HL-60 (cell line): ENCODE data around the gene GRAMD1A.

Source experiments
- DNase-seq, 2 experiments: peaks; one replicate each; pipeline ENCODE4 v3.0.0-alpha.2; 2010 to 2020; ENCODE audit warnings: low read depth in 1 of 2, low spot score in 1 of 2
- H3K27ac ChIP-seq: fragments of 250-450 bp; sonication (Bioruptor Pico); replicated peaks from 2 replicates; pipeline ENCODE4 v1.5.1; 2020; ENCODE audit warnings: mild to moderate bottlenecking, moderate library complexity
- H3K27me3 ChIP-seq: fragments of 250-450 bp; sonication (Bioruptor Pico); 2 replicates; pipeline ENCODE4 v1.5.1; 2021; ENCODE audit warnings: mild to moderate bottlenecking, moderate library complexity; ENCODE audit not compliant: insufficient read depth, poor library complexity, severe bottlenecking
- H3K4me3 ChIP-seq: replicated peaks from 2 replicates; pipeline ENCODE4 v1.5.1; 2011; ENCODE audit warnings: mild to moderate bottlenecking, control low read depth, low read length; ENCODE audit not compliant: insufficient read depth
- CTCF ChIP-seq: IDR thresholded peaks from one replicate; pipeline ENCODE4 v1.5.1; 2011; ENCODE audit warnings: low read length, control low read depth, inconsistent platforms; ENCODE audit not compliant: insufficient read depth
- GABPA ChIP-seq: IDR thresholded peaks from 2 replicates; pipeline ENCODE4 v1.6.1; 2012; ENCODE audit warnings: low read depth
- POLR2AphosphoS5 ChIP-seq: IDR thresholded peaks from 2 replicates; pipeline ENCODE4 v1.6.1; 2012; ENCODE audit warnings: low read depth
- REST ChIP-seq: IDR thresholded peaks from 2 replicates; pipeline ENCODE4 v1.6.1; 2012; ENCODE audit warnings: low read depth; ENCODE audit not compliant: insufficient replicate concordance
- SPI1 ChIP-seq: IDR thresholded peaks from 2 replicates; pipeline ENCODE4 v1.6.1; 2012; ENCODE audit warnings: low read depth, mild to moderate bottlenecking, borderline replicate concordance
- long read RNA-seq: library from polyadenylated mRNA; unstranded; transcript quantifications from one replicate; pipeline ENCODE4 v2.0.0, GENCODE V29; 2020

Gene GRAMD1A
- long read RNA-seq, partial matches to known transcripts: 20 of 59 reads
- long read RNA-seq, other reads (novel, unspliced or antisense): 37 of 59 reads

GRCh38 chr19:34999498-35000337, at the start of gene GRAMD1A:
Gene GRAMD1A (plus strand): TSS chr19:35000323. CDS start chr19:35000479, 156 bp downstream.
- peak within 1 kb of the TSS; percentile 88 for H3K4me3 ChIP-seq
- H3K27me3 ChIP-seq: no peaks in the 10 kb centered on the region
- TF ChIP-seq CTCF (no peak), GABPA (no peak), REST (no peak), SPI1 (no peak), POLR2AphosphoS5 (no peak; the same call in 1 of the 2 replicates)
- peak within 1 kb of the TSS; percentile 86 for H3K27ac ChIP-seq
- peak; percentile 61 to 78 for DNase-seq

GRCh38 chr19:34953092-34953491, 47.0 kb upstream of the GRAMD1A start:
- H3K27me3 ChIP-seq: no peaks in the 10 kb centered on the region
- no peak overlapping the region for H3K27ac ChIP-seq
- no peak overlapping the region for H3K4me3 ChIP-seq
- no peak for DNase-seq
- TF ChIP-seq CTCF (no peak), POLR2AphosphoS5 (no peak), REST (no peak), GABPA (no peak), SPI1 (no peak)

GRCh38 chr19:34957830-34958751, 42.0 kb upstream of the GRAMD1A start:
- Histone ChIP-seq H3K27ac (no peak overlapping the region), H3K27me3 (no peaks in the 10 kb centered on the region), H3K4me3 (no peak overlapping the region)
- no peak for TF ChIP-seq REST
- TF ChIP-seq CTCF: no peak
- no peak for TF ChIP-seq SPI1
- no peak for TF ChIP-seq POLR2AphosphoS5
- TF ChIP-seq GABPA: no peak
- DNase-seq: no peak
